ENCODE data around the gene DNAJB6.

DNA sequence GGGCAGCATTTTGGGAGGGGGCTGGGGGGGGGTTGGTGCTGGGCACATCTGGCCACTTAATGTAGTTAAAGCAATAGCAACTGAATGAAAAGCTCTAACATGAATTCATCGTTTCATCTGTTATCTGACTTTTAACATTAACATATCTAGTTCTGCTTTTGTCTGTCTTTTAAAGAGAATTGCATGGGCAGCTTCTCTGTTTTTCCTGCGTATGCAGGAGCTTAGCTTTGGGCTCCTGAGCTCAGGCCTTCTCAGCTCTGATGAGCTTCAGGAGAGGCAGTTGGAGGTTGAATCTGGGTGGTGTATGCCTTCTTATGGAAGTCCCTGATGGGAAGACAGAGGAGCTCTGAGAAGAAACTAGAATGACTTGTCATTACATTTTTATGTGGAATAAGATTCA lies 58.4 kb downstream of the DNAJB6 start:
- TF ChIP-seq, protein P1, sequence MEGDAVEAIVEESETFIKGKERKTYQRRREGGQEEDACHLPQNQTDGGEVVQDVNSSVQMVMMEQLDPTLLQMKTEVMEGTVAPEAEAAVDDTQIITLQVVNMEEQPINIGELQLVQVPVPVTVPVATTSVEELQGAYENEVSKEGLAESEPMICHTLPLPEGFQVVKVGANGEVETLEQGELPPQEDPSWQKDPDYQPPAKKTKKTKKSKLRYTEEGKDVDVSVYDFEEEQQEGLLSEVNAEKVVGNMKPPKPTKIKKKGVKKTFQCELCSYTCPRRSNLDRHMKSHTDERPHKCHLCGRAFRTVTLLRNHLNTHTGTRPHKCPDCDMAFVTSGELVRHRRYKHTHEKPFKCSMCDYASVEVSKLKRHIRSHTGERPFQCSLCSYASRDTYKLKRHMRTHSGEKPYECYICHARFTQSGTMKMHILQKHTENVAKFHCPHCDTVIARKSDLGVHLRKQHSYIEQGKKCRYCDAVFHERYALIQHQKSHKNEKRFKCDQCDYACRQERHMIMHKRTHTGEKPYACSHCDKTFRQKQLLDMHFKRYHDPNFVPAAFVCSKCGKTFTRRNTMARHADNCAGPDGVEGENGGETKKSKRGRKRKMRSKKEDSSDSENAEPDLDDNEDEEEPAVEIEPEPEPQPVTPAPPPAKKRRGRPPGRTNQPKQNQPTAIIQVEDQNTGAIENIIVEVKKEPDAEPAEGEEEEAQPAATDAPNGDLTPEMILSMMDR (IDR thresholded peaks at IDR 0.05), result no peak
- TF ChIP-seq EP300 (IDR thresholded peaks at IDR 0.05), result no peak
- no peak for TF ChIP-seq POLR2A (IDR thresholded peaks at IDR 0.05)
